NCI-H345 (cell line): ENCODE data around the gene RFX2.

Experiments
- DNase-seq: peaks from one replicate; lab custom pipeline; 2025; lab: John Stamatoyannopoulos, UW

RFX2 gene

GRCh38 chr19:6059988-6060599 is 50.2 kb downstream of the RFX2 start:
- no peak for DNase-seq

DNA sequence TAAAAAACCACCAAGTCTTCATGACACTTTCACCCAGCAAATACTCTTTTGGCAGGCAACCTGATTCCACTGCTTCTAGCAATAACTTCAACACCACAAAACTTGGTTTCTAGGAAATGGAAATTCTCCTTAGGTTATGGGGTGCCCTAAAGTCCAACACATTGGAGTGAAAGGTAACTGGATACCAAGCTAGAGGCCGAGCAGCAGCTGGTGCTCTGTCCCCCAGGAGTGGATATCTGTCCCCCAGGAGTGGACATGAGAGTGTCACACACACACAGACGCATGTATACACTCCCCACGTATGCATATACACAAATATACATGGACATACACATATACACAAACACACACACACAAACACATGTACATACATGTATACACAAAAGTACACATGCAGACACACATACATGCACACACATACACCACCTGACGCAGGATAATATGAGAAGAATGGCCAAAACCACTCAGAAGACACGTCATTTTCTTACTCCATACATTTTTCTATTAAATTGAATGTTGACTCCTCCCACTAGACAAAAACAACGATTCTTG is 50.8 kb downstream of the RFX2 start:
- no peak for DNase-seq

DNA sequence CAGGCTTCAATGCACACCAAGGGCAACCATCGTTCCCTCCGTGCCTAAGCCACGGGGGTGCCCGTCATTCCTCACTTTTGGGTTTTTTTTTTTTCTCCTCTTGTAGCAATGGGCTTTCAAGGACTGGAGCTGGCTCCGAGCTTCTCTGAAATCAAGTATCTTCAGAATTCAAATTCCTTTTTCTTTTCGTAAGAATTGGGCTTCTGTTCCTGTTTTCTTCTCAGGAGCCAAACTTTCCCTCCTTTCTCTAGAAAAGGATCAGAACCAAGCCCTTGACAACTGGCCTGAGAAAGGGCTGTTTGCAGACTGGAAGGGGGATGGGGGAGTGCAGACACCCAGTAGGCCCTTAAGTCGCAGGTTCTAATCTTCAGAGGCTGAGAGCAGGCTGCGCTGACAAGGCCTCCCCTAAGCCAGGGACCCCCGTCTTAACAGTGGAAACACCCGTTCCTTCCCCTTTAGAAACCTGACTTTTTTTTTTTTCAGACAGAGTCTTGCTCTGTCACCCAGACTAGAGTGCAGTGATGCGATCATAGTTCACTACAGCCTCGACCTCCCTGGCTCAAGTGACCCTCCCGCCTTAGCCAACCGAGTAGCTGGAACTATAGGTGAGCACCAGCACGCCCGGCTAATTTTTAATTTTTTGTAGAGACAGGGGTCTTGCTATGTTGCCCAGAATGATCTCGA is 51.6 kb downstream of the RFX2 start:
- DNase-seq, result no peak

- no peak for DNase-seq
Observed at GRCh38 chr19:6057651-6058517, 52.4 kb downstream of the RFX2 start.

DNA sequence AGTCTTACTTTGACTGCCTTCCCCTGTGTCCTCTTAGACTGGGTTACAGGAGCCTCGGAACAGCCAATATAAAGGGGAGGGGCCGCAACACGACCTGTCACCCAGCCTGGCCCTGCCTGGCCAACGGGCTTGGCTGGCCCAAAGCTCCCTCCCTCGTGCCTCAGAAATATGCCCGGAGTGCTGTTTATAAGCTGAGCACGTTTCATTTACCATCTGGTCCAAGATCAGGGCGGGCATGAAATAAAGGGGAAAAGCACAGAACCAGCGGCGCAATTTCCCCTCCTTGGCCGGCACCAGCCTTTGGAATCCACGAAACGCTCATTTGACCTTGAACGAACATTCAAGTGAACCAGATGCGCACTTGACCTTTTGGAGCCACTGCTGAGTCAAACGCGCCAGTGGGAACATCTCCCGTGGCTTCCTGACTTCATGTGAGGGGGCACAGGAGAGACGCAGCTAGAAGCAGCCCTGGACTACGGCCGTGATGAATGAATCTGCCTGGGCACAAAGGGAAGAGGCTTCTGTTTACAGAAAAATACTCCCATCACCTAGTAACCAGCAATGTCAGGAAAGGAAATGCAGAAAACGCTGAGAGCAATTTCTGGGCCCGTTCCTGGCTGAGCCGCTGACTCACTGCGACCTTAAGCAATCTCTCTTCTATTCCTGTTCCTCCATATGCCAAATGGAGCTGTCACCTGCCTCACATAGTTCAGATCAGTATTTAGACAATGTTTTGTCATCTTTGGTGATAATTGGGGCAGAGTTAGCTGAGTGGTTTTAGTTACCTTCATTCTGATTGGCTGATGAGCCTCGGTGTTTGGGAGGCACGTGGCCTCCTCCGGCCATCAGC is 53.3 kb downstream of the RFX2 start:
- DNase-seq, result peak; percentile 53

DNA sequence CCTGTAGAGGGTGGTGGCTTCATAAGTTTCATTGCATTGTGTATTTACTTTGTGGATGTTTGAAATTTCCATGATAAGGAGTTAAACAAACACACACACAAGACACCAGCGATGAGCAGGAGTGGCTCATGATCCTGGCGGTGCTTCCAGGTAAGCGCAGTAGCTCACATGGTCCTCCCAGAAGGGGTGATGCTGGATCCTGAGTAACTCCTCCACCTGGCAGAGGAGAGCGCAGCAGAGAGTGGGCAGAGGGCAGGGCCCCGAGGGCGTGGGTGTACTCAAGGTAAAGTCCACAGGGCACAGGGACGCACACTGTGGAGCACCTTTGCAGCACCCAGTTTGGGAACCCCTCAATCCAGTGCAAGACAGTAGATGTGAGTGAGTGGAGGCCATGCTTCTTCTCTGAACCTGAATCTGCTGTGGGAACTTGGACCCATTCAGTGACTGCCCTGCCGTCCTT is 54.0 kb downstream of the RFX2 start:
- no peak for DNase-seq

DNA sequence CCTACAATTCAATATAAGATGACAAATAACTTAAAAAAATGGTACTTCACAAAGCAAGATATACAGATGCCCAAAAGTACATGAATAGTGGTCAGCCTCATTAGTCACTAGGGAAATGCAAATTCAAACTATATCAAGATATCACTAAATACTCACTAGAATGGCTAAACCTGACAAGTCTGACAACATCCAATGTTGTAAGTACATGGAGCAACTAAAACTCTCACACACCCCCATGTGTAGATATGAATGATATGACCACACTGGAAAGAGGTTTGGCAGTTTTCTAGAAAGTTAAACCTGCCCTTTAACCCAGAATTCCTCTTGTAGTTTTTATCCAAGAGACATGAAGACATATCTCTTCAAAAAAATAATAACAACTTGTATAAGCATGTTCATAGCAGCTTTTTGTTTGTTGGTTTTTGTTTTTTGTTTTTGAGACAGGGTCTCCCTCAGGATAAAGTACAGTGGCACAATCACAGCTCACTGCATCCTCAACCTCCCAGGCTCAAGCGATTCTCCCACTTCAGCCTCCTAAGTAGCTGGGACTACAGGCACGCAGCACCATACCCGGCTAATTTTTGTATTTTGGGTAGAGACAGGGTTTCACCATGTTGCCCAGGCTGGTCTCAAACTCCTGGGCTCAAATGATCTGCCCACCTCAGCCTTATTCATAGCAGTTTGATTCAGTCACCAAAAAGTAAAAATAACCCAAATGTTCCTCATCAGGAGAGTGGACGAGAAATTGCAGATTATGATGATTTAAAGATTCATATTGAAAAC is 55.1 kb downstream of the RFX2 start:
- DNase-seq, result no peak

DNA sequence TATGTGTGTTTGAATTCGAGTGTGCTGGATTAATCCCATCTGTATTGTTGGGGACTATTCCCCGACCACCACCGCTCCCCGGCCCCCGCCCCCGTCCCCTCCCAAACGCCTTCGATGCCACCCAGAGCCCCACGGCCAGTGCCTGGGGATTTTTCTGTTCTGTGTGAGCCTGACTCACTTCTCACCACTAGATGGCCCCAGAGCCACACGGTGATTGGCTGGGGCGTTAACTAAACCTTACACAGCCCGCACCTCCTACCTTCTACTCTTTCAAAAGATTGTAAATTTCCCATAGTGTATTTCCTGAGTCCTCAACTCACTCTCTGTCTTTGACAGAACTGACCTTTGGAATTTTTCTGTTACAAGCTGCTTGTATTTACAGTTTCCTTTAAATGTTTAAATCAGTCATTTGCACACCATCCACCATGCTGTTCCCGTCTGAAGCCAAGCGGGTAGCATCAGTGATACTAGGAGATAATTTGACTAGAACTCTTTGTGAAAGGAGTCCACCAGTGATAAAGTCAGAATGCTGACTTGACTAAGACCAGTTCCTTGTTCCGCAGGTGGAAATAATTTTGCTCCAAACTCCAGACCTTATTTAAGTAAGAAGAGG is 61.4 kb downstream of the RFX2 start:
- DNase-seq, result peak; percentile 82

- no peak for DNase-seq
Observed at GRCh38 chr19:6048348-6048747, 62.0 kb downstream of the RFX2 start.

DNA sequence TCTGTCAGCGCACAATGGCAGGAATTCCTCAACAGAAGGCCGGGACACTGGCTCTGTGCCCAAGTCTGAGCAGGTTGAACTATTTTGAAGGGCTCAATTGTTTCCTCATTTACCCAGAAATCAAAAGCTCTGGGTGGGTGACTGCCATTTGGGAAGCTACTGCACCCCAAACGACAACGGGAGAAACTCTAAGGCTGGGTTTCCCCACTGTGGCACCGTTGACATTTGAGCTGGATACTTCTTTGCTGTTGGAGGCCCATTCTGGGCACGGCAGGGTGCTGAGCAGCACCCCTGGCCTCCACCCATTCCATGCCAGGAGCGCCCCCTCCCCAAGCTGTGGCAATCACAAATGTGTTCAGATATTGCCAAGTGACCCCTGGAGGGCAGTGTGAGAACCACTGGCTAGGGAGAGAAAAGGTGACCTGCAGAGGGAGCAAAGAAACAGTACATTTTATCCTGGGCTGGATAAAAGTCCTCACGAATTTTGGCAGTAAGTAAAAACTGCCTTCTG is 62.5 kb downstream of the RFX2 start:
- DNase-seq, result peak; percentile 40

- DNase-seq, result no peak
Observed at GRCh38 chr19:6047256-6047655, 63.0 kb downstream of the RFX2 start.

DNA sequence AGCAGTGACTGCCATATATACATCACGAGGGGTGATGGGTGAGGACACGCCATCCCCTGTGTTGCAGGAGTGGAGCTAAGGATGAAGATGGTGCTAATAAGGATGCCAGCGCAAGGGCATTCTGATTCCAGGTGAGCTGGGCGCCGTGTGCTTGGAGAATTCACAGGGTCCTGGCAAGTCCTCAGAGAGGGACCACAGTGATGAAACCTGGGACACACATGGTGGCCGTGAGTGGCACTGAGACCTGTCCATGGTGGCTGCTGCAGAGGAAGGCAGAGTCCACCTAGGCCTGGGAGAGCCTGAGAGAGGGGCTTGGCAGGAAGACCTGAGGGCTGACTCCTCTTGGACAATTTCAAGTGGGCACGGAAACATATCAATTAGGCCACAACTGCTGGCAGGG is 65.2 kb downstream of the RFX2 start:
- no peak for DNase-seq

DNA sequence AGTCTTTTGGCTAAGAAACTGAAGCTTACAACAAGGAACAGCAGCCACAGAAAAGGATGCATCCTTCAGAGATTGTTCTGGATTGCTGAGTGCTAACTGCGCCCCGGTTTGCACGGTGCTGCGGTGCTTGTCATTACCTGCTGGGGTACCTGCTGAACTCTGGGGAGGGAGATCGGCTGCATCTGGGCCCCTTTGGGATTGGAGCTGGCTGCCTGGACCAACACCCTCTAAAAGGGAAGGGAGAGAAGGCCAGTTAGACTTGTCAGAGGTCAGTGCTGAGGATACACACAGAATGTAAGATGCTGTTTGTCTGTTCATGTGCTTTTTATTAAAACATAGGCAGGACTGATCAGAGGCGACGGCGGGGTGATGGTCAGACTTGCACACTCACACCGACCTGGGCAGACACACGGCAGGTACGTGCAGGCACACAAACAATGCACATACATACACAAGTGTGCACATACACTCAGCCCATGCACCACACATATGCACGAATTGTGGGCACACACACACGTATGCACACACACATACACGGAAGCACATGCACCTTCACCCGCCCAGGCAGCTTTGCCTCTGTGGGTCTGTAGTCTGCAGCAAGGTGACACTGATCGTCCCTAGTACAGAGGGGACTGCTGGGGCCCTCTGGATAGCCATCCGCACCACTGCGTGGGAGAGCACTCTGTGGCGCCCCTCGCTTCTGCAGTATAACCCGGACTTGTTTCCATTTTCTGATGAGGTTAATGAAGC is 66.1 kb downstream of the RFX2 start:
- DNase-seq, result no peak

- no peak for DNase-seq
Observed at GRCh38 chr19:6042776-6043726, 67.2 kb downstream of the RFX2 start.

- no peak for DNase-seq
Observed at GRCh38 chr19:6041991-6042481, 68.3 kb downstream of the RFX2 start.

GRCh38 chr19:6041071-6041470 is 69.2 kb downstream of the RFX2 start:
- no peak for DNase-seq

DNA sequence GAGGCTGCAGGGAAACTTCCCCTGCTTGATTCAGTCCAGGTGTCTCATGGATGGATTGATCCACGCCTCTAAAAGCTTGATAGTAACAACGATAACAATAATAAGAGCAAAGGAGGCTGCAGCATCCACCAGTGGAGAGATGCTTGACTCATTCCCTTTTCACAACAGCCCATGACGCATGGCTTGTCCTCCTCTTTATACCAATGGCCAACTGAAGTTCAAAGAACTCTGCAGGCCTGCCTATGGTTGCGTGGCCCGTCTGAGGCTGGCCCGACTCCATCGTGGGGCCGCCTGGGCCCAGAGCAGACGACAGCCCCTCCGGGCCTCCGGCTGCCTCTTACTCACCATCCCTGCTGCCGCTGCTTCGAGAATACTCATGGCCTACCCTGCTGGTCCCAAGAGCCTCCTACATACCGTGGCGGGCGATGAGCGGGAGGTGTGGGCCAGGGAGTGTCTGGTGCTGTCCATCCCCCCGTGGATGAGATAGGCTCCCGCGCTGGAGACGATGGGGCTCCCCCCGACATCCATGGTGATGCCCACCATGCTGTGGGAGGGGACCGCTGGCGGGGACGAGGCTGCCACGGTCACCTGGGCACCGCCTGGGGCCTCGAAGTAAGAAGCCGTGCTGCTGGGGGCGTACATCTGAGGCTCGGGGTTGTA is 70.6 kb downstream of the RFX2 start:
- DNase-seq, result no peak
